Activated CD4-positive, CD25-positive, alpha-beta regulatory T cell treated with anti-CD3 and anti-CD28 coated beads, Interleukin-2, amount 50 U/mL, for 72 hours (primary cell): ENCODE data around the gene H6PD.

ENCODE experiments used
- DNase-seq: peaks from one replicate; pipeline ENCODE4 v3.0.0; 2021

H6PD gene

DNA sequence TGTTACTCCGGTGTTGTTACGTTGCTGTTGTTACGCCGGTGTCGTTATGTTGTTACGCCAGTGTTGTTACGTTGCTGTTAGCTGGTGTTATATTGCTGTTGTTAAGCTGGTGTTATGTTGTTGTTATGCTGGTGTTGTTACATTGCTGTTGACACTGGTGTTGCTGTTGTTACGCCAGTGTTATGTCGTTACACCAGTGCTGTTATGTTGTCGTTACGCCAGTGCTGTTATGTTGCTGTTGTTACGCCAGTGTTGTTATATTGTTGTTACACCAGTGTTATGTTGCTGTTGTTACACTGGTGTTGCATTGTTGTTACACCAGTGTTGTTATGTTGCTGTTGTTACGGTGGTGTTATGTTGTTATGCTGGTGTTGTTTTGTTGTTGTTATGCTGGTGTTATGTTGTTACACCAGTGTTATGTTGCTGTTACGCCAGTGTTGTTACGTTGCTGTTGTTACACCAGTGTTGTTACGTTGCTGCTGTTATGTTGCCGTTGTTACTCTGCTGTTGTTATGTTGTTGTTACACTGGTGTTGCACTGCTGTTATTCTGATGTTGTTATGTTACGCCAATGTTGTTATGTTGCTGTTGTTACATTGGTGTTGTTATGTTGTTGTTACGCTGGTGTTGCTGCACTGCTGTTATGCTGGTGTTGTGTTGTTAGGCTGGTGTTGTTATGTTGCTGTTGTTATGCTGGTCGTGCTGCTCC, 25.6 kb downstream of the H6PD start:
- DNase-seq: no peak

DNA sequence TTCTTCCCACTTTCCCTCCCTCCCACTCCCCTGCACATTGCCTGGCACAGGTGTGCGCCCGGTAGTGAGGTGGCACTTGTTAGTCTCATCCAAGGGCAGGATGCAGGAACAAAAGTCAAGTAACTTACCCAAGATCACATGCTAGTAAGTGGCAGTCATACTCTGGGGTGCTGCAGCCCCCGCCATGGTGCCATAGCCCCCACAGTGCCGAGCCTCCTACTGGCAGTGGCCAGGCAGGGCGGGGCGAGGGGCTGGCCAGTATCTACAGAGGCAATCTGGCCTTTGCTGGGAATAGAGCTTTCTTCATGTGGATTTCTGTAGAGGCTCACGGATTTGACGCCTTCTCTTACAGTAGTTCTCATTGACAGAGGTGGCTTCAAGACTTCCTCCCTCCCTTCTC, 26.9 kb downstream of the H6PD start:
- DNase-seq: no peak

DNA sequence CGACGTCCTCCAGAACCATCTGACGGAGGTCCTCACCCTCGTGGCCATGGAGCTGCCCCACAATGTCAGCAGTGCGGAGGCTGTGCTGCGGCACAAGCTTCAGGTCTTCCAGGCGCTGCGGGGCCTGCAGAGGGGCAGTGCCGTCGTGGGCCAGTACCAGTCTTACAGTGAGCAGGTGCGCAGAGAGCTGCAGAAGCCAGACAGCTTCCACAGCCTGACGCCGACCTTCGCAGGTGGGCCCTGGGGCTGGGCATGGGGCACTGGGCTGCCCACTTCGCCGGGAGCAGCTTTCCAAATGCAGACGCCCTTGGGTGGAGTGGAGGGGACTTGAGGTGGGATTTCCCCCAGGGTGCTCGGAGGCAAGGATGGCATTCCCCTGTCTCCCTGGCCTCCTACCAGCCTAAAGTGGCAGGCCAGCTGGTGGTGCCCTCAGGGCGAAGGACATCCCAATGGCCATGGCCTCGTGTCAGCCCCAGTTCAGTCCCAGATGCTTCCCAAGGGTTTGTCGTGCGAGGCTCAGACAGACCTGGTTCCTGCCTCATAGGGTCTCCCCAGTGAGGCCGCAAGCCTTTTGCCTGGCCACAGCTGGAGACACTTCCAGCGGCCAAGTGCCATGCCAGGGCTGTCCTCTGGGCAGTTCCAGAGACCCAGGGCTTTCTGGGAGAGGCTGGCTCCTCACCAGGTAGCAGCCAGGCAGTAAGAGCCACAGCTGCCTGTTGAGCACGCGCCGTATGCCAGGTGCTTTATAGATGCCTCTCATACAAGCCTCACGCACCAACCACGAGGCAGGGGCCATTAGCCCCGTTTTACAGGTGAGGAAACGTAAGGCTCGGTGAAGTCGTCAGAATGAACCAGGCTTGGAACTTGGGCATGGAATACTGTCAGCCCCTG, 27.8 kb downstream of the H6PD start:
- no peak for DNase-seq

DNA sequence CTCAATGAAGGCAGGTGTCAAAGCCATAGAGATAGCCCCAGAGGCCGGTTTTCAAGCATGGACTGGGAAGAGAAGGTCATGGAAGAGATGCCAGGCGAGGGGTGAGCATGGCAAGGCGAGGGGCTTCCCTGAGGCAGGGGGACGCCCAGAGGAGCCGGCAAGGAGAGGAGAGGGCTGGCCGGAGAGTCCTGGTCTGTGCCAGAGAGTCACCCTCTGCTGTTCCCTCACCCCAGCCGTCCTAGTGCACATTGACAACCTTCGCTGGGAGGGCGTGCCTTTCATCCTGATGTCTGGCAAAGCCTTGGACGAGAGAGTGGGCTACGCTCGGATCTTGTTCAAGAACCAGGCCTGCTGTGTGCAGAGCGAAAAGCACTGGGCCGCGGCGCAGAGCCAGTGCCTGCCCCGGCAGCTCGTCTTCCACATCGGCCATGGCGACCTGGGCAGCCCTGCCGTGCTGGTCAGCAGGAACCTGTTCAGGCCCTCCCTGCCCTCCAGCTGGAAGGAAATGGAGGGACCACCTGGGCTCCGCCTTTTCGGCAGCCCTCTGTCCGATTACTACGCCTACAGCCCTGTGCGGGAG, 28.8 kb downstream of the H6PD start:
- DNase-seq: no peak

DNA sequence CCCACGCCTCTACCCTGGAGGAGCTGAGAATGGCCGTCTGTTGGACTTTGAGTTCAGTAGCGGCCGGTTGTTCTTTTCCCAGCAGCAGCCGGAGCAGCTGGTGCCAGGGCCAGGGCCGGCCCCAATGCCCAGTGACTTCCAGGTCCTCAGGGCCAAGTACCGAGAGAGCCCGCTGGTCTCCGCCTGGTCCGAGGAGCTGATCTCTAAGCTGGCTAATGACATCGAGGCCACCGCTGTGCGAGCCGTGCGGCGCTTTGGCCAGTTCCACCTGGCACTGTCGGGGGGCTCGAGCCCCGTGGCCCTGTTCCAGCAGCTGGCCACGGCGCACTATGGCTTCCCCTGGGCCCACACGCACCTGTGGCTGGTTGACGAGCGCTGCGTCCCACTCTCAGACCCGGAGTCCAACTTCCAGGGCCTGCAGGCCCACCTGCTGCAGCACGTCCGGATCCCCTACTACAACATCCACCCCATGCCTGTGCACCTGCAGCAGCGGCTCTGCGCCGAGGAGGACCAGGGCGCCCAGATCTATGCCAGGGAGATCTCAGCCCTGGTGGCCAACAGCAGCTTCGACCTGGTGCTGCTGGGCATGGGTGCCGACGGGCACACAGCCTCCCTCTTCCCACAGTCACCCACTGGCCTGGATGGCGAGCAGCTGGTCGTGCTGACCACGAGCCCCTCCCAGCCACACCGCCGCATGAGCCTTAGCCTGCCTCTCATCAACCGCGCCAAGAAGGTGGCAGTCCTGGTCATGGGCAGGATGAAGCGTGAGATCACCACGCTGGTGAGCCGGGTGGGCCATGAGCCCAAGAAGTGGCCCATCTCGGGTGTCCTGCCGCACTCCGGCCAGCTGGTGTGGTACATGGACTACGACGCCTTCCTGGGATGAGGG, 29.7 kb downstream of the H6PD start:
- no peak for DNase-seq

DNA sequence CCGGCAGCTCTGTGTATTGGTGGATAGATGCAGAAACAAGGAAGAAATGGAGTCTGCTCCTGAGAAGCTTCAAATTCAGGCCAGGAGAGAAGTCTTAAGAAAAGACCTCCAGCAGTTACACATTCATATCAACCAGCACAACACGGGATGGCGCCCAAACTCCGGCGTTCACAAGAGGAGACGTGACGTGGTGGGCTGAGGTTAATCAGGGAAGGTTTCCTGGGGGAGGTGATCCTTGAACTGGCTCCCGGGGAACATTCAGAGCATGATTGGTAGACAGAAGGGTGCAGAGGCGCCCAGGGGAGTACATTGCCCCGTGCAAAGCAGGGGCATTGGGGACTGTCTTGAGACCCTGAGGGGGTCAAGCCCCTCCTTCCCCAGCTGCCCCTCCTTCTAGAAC, 30.5 kb downstream of the H6PD start:
- no peak for DNase-seq

DNA sequence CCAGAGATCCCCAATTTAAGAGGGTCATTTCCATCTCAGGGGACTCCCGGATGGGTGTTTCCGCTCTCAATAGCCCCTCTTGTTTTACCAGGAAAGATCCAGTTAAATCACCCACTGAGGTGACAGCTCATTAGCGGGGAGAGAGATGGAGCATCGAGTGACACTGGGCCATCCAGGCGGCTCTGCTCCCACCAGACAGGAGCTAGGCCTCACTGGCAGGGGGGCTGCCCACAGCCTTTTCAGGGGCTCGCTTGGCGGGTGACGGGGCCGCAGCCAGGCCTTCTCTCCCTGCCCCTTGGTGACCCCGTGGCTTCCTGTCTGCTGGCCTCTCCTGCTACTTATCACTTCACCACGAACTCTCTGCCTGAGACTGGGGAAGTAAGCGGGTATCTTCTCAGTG, 31.4 kb downstream of the H6PD start:
- no peak for DNase-seq

DNA sequence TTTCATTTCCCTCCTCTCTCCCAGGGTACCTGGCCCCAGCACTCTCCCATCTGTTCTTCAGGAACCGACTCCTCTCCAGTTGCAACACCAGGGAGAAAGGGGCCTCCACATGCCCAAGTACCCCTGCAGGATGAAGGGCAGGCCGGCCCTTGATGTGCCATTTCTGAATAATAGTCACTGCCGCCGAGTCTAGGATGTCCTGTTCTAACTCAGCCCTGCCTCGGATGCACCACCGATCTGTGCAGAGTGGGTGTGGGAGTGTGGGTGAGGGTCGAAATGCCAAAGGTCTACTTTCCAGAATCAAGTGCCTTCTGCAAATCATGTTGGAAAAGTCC, 32.7 kb downstream of the H6PD start:
- no peak for DNase-seq

DNA sequence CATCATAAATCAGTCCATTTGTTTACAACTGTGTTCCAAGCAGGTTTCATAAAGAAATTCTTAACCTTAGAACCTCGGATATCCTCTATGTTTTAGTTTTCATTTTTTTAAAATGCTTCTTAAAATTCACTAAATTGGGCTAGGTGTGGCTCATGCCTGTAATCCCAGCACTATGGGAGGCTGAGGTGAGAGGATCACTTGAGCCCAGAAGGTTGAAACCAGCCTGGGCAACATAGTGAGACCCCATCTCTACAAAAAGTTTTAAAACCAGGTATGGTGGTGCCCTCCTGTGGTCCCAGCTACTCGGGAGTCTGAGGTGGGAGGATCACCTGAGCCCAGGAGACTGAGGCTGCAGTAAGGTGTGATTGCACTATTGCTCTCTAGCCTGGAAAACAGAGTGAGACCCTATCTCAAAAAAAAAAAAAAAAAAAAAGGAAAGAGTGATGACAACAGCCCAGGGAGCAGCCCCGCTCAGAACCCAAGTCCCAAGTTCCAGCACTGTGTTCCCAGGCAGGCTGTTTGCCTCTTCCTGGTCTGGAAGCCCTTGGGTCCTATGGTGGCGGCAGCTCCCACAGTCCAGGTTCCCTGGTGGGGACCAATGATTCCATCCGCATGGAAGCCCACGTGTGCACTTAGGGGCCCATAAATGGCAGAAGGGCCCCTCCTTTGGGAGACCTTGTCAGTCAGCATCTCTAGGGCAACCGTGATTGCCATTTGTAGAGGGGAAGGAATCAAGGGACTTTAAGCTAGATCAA, 33.4 kb downstream of the H6PD start:
- no peak for DNase-seq

DNA sequence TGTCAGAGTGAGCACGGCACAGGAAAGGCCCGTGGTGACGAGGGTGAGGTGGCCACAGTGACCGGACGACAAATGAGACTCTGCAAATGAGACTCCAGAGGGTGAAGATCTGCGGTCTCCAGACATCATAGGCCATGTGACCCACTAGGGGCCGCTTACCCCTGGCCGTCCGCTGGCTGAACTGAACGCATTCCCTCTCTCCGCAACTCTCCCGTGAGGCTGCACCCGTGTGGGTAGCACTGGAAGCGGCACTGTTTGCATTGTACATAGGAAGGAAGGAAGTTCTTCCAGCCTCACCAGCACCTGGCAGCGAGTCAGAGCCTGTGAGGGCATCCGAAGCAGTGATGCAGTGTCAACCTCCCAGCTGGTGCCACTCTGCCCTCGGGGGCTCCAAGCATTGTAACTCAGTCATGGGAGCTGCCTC, 34.5 kb downstream of the H6PD start:
- no peak for DNase-seq

DNA sequence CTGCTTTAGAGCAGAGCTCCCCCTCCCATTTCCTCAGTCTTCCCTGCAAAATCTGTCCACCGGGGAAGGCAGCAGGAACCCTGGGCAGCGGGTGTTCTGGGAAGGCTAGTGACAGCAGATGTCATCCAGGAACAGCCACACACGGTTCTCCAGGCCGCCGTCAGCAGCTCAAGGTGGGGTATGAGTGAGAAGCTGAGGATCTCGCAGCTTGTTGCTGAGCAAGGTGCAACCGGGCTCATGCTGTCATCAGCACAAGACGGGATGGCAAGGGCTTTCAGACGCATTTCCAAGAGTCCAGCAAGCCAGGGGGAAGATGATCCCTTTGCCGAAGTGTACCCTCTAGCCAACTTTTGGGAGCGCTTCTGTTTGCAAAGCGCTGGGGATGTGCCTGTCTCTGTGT, 35.1 kb downstream of the H6PD start:
- no peak for DNase-seq

DNA sequence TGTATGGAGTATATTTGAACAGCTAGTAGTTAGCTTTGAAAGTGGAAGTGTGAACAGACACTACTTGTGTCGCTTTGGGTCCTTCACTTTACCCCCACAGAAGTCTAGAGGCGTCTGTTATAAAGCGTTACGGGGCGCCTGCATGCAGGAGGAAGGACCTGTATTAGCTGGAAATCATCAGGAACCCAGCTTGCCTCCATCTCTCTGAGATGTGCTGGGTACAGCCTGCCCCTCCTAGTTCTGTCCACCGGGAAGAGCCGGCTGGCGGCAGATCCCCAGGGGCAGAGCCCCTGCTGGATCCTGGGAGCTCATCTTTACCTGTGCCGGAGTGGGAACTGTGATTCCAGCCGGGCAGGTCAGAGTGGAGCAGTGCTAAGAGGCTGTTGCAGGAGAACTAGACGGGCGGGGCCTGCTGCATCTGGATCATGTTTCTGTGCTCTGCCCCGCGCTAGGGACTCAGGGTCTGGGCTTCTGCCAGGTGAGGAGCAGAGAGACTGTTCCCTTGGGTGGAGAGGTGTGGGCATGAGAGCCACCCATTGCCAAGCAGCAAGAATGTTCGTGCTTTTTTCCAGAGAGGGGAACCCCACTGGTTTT, 35.8 kb downstream of the H6PD start:
- no peak for DNase-seq

DNA sequence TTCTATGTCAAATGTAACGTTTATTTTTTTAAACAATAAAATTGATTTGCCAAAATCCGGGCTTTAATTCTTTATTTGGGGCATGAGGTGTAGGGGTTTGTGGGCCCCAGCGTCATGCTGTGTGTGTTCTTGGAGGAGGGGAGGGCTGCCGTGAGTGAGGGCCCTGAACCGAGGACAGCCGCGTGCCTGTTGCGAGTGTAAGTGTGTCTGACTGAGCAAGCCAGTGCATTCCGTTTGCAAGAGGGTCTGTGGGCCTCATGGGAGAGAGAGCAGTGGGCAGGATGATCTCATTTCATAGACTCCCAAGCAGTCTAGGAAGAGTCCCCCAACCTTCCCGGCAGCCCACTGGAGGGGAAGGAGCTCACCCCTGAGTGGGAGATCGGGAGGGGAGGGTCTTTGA, 36.7 kb downstream of the H6PD start:
- no peak for DNase-seq

DNA sequence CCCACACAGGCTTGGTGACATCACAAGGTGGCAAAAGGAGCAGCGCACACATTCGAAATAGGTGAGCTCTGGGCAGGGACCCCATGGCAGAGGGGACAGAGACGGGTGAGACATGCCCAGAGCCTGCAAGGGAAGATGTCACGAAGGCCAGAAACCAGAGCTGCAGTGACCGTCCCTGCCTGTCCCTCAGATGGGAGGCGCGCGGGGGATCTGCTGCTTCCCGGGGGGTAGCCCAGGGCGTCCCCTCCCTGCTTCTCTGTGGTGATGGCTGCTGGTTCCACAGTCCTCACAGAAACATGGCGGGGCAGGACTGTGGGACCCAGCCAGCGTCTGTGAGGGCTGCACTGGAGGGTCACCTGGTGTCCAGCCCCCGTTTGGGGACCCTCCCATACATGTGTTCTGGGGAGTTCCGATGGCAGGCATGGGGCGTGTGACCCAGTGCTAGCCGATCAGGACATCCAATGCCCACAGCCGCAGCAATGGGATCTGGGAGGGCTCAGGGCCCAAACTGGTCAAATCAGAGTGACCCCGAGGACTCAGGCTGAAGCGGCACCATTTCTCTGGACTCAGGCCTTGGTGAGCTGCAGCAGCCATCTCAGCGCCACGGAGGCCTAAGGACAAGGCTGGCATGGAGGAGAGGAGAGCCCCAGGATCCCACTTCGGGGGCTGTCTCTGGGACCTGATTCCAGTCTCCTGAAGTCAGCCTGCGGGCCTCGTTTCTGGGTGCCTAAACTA, 37.5 kb downstream of the H6PD start:
- DNase-seq: no peak

DNA sequence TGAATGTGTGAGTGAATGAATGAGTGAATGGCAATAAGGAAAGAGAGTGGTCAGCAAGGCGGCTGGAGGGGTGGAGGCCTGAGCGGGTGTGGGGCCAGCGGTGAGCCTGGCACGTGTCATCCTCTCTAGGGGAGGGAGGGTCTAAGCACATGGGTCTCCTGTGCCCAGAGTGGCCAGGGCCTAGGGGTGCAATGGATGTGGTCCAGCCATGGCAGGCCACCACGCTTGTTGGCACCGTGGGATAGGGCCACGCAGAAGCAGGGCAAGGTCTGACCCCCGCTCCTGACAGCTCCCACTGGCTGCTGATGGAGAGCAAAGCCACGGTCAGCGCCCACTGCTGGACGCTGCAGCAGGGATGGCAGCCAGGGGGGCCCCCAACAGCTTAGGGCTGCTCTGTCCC, 38.6 kb downstream of the H6PD start:
- DNase-seq: no peak

DNA sequence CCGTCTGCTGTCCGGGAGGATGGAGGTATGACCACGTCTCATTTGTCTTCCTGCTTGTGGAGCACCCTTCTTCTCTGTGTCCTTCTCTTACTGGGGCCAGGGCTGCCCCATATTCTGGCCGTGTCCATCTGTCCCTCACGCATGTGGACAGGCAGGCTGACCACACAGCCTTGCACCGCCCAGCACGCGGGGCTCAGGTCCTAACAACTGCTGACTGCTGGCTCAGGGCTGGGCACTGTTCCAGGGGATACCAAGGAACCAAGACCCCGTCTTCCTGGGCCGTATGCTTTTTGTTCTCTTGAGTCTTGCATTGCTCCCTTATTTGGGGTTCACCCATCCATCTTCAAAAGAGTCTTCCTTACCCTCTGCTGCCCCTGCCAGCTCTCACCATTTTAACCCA, 40.6 kb downstream of the H6PD start:
- no peak for DNase-seq

DNA sequence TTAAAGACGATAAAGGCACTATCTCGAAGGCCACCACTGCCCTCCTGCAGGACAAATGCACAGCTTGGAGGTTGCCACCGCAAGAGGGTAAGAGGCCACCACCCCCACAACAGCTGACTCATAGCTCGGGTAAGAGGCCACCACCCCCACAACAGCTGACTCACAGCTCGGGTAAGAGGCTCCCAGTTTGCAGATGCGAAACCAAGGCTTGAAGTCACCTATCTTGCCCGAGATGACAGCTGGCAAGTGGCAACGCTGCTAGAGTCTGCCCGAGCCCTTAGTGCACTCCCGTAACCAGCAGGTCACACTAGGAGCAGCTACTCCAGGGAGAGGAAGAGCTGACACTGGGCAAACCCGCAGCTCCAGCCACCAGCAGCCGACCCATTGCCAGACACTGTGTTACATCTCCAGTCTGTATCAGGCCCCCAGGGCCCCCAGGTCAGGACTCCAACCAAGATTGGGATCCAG, 41.0 kb downstream of the H6PD start:
- DNase-seq: peak; percentile 65

DNA sequence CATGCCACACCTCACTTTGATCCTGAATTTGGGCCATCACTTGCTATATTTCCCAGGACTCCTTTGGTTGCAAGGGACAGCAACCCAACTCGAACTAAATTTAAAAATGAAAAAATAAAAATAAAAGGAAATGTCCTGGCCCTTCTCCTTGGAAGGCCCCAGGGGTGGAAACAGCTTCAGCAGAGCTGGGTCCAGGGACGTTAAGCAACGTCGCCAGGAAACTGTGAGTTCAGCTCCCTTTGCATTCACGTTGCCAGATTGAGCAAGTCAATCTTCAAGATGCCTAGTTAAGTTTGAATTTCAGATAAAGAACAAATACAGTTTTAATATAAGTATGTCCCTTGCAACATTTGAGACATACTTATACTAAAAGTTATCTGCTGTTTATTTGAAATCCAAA, 43.5 kb downstream of the H6PD start:
- DNase-seq: no peak

DNA sequence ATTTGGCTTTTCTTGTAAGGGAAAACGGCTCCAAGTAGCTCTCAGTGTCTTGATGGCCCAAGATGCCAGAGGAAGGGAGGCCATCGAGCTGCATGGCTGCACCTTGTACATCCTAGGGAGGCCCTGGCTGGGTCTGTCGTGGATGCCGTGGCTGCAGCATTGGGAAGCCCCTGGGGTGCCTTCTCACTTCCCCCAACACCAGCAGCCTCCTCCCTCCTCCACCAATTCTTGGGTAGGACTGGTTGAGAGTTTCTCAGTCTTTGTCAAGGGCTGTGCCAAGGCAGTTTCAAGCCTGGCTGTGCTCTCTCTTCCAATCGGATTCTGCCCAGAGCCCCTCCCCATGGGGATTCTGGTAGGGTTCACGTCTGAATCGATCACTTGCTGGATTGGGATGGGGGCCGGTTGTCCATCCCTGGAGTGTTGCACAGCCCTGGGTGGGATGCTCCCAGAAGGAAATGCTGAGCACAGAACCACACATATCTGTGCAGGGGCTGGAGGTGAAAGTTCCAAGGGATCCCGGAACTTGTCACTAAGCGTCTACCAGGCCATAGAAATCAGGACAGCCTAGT, 44.1 kb downstream of the H6PD start:
- DNase-seq: no peak

DNA sequence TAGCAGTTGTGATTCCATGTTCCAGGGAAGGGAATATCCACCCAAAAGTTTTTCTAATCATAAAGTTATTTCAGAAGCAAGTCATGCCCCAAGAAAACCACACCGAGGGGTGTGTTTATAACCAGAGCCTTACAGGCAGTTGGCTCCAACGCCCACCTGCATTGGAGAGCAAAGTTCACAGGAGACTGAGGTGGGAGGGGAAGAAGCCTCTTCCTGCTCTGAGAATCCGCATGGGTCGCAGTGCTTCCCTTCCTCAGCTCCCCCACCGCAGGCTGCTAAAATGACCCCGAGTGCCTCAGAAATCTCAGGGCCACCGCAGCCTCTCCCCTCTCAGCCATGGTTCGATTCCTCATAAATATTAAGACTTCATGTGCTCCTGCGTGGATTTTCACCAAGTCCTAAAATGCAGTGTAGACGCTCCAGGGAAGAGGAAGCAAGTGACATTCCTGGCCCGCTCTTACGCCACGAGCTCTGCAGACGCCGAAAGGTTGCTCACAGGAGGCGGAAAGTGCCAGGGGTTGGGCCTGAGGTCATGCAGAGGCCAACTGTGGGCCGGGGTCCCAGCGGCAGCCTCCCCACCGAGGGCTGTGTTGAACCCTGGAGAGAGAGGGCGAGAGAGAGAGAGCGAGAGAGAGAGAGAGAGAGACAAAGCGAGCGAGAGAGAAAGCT, 44.7 kb downstream of the H6PD start:
- no peak for DNase-seq
